ENCODE results near the gene RAPGEF6.

DNA sequence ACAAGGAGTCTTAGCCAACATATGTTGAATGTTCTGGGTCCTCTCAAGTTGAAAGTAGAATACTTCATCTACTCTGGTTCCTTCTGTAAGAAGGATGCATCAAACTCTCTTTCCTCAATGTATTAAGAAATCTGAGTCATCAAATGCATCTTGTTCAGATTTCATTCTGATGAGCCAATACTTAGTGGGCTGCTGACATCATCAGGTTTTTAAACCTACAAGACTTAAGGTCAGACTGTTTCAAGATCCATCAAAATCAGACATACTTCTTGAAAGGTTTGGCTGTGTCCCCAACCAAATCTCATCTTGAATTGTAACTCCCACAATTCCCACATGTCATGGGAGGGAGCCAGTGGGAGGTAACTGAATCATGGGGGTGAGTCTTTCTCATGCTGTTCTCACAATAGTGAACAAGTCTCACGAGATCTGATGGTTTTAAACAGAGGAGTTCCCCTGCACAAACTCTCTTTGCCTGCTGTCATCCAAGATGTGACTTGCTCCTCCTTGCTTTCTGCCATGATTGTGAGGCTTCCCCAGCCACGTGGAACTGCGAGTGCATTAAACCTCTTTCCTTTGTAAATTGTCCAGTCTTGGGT lies 168.8 kb downstream of the RAPGEF6 start:
- TF ChIP-seq CTCF (IDR thresholded peaks at IDR 0.05) (no peak), POLR2A (IDR thresholded peaks at IDR 0.05) (no peak)

Measured in adrenal gland (tissue), 5 donors.